Tibial nerve (tissue), 4 donors: ENCODE measurements around the gene RELN. TPM values are rescaled to one million over a fixed set of nuclear protein-coding genes. Genes with fewer than 3 reads are reported as not detected.

Source experiments
- DNase-seq, 2 donors: peaks; one replicate each; pipeline ENCODE4 v3.0.0-alpha.2; 2019; ENCODE audit warnings: low spot score in 2 of 2
- H3K27ac ChIP-seq, 4 donors: fragments of 200-600 bp; sonication (generic) in 3 of 4; one replicate each; pipeline ENCODE4 v1.5.1; 2017 to 2019; ENCODE audit warnings: mild to moderate bottlenecking in 1 of 4
- H3K27me3 ChIP-seq, 2 donors: fragments of 200-600 bp; sonication (generic) in 1 of 2; one replicate each; pipeline versions ENCODE4 v1.5.1 to v1.6.0; 2017 to 2019
- H3K36me3 ChIP-seq, 3 donors: fragments of 200-600 bp; sonication (generic); one replicate each; pipeline ENCODE4 v1.5.1; 2018 to 2019
- H3K4me1 ChIP-seq, 4 donors: fragments of 200-600 bp; sonication (generic) in 3 of 4; one replicate each; pipeline ENCODE4 v1.5.1; 2017 to 2019
- H3K4me3 ChIP-seq, 4 donors: fragments of 200-600 bp; sonication (generic) in 3 of 4; one replicate each; pipeline ENCODE4 v1.5.1; 2017 to 2019; ENCODE audit warnings: mild to moderate bottlenecking in 1 of 4, moderate library complexity in 1 of 4
- H3K9me3 ChIP-seq, 4 donors: fragments of 200-600 bp; sonication (generic) in 3 of 4; one replicate each; pipeline ENCODE4 v1.5.1; 2017 to 2019
- EP300 ChIP-seq, 2 donors: sonication (generic); formaldehyde crosslinking; IDR thresholded peaks; one replicate each; pipeline ENCODE4 v1.6.1; 2017; ENCODE audit warnings: antibody characterized with exemption in 2 of 2, mild to moderate bottlenecking in 1 of 2
- POLR2A ChIP-seq, 2 donors: fragments of 450-650 bp; IDR thresholded peaks; one replicate each; pipeline ENCODE4 v1.6.1; 2017; ENCODE audit warnings: antibody characterized with exemption in 2 of 2, mild to moderate bottlenecking in 2 of 2, moderate library complexity in 2 of 2
- WGBS, 2 donors: methylation state at CpG; one replicate each; pipeline ENCODE4 v1.1.5; 2018; 5-methylcytosine and 5-hydroxymethylcytosine counted together
- total RNA-seq, 4 donors: library from RNA; depleted of rRNA; stranded (reverse); fragments of >200 nt; gene quantifications; one replicate each; pipeline ENCODE4 v1.1.0, GENCODE V29; 2016
- TF ChIP-seq, protein P1 (sequence below), 5 experiments: fragments of 200-600 bp in 3 of 5; fragments of 450-650 bp in 2 of 5; sonication (generic) in 3 of 5; IDR thresholded peaks; one replicate each; pipeline ENCODE4 v1.5.1; 2016 to 2019; ENCODE audit warnings: antibody characterized with exemption in 5 of 5, mild to moderate bottlenecking in 3 of 5, moderate library complexity in 2 of 5

Gene RELN
- total RNA-seq, 4 donors from 2014 or later: 80.4 to 117 (median 102) TPM

DNA sequence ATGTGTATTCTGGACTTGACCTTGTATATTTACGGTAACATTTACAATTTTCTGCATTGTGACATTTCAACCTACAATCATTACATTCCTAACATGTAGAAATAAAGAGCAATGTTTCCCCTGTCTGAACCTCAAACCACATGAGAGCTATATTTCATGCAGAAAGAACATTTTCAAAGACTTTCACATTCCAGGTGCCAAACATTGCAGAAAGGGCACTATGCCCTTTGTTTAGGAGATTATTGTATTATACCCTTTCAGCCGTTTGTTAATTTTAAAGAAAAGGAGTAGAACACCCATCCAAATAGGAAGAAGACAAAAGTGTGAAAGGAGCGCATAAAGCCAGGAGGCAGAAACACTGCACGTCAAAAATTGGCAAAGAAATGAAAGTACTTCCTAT is 260.4 kb downstream of the RELN start:
- H3K9me3 ChIP-seq: no peaks in the 10 kb centered on the region
- TF ChIP-seq, protein P1, sequence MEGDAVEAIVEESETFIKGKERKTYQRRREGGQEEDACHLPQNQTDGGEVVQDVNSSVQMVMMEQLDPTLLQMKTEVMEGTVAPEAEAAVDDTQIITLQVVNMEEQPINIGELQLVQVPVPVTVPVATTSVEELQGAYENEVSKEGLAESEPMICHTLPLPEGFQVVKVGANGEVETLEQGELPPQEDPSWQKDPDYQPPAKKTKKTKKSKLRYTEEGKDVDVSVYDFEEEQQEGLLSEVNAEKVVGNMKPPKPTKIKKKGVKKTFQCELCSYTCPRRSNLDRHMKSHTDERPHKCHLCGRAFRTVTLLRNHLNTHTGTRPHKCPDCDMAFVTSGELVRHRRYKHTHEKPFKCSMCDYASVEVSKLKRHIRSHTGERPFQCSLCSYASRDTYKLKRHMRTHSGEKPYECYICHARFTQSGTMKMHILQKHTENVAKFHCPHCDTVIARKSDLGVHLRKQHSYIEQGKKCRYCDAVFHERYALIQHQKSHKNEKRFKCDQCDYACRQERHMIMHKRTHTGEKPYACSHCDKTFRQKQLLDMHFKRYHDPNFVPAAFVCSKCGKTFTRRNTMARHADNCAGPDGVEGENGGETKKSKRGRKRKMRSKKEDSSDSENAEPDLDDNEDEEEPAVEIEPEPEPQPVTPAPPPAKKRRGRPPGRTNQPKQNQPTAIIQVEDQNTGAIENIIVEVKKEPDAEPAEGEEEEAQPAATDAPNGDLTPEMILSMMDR (IDR thresholded peaks at IDR 0.05): no peak
- TF ChIP-seq EP300 (IDR thresholded peaks at IDR 0.05) (no peak), POLR2A (IDR thresholded peaks at IDR 0.05) (no peak)
- DNase-seq: no peak
- H3K4me3 ChIP-seq: no peak overlapping the region
- no peaks in the 10 kb centered on the region for H3K4me1 ChIP-seq
- no peaks in the 10 kb centered on the region for H3K36me3 ChIP-seq
- H3K27ac ChIP-seq: no peak overlapping the region
- 56% methylated on average over 4 of the region's 4 CpGs for WGBS, 2 donors
- no peaks in the 10 kb centered on the region for H3K27me3 ChIP-seq

DNA sequence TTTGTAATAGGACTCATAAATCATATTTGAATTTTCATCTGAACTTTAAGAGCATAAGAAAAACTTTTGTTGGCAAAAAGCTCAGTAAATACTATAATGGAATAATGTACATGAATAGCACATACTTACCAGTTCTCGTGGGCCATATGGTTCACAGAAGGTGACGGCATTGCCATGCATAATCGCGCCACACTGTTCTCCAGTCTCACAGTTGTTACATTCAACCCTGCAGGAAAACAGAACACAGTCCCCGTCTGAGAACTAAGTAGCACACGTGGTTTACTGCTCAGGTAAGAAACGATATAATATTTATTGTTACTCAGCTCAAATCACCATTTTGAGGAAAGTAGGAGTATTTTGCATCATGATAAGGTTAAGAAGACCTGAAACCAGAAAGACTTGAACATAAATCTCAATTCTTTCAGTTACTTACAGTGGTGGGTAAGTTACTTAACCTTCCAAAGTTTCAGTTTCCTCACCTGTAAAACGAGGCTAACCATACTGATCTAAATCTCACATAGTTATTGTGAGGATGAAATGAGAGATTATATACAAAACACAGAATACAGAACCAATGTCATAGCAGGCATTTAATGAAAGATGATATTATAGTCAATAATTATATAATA is 261.4 kb downstream of the RELN start:
- no peak overlapping the region for H3K27ac ChIP-seq
- TF ChIP-seq POLR2A (IDR thresholded peaks at IDR 0.05): no peak
- TF ChIP-seq, protein P1 (IDR thresholded peaks at IDR 0.05): no peak
- no peak for TF ChIP-seq EP300 (IDR thresholded peaks at IDR 0.05)
- no peaks in the 10 kb centered on the region for H3K27me3 ChIP-seq
- H3K9me3 ChIP-seq: no peaks in the 10 kb centered on the region
- no peak overlapping the region for H3K4me3 ChIP-seq
- DNase-seq: no peak
- 77 to 81% methylated on average over 8 of the region's 8 CpGs for WGBS, 2 donors
- no peaks in the 10 kb centered on the region for H3K4me1 ChIP-seq
- no peaks in the 10 kb centered on the region for H3K36me3 ChIP-seq

DNA sequence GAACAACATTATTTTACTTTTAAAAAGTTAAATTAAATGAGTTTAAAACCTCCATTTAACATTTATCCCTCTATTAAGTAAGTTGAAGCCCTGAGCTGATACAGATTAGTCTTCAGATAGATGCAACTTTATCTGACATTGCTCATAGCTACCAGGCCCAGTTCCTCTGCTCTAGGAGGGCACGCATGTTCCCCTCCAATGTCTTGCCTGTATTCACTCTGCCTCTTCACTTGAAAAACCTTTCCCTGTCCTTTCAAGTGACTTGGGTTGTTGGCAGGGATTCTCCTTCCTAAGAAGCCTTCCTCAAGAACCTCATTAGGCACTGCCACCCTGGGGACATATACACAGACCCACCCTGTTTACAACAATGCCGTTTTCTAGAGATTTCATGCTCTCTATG is 270.4 kb downstream of the RELN start:
- H3K36me3 ChIP-seq: no peaks in the 10 kb centered on the region
- H3K4me3 ChIP-seq: no peak overlapping the region
- TF ChIP-seq POLR2A (IDR thresholded peaks at IDR 0.05): no peak
- TF ChIP-seq, protein P1 (IDR thresholded peaks at IDR 0.05): no peak
- no peak for TF ChIP-seq EP300 (IDR thresholded peaks at IDR 0.05)
- no peaks in the 10 kb centered on the region for H3K27me3 ChIP-seq
- no peaks in the 10 kb centered on the region for H3K9me3 ChIP-seq
- H3K4me1 ChIP-seq: no peaks in the 10 kb centered on the region
- 72 to 78% methylated on average over 2 of the region's 2 CpGs for WGBS, 2 donors
- no peak for DNase-seq
- no peak overlapping the region for H3K27ac ChIP-seq

DNA sequence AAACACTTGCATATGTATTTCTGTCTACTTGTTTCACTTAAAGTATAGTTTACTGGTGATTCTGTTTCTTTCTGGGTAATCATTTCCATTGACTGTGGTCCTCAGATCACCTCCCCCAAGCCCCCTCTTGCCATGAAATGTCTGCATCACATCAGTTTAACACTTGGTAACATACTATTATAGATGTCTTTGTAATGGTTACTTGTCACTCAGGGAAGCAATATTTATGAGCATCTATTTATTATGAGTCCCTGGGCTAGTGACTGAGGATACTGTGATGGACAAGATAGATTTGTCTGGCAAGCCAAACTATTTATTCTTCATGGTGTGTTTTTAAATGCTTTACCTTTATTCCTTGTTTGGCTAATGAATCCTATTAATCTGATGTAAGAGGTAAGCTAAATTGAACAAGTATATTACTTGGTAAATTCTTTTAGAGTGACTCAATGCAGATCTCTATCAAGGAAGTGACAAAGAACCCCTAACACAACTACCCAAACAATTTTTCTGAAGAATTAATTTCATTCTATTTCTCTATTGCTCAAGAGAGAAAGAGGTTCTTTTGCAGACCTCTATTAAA is 270.9 kb downstream of the RELN start:
- Histone ChIP-seq H3K27me3 (no peaks in the 10 kb centered on the region), H3K27ac (no peak overlapping the region), H3K4me1 (no peaks in the 10 kb centered on the region), H3K4me3 (no peak overlapping the region), H3K9me3 (no peaks in the 10 kb centered on the region), H3K36me3 (no peaks in the 10 kb centered on the region)
- DNase-seq: no peak
- TF ChIP-seq, protein P1 (IDR thresholded peaks at IDR 0.05): no peak
- TF ChIP-seq POLR2A (IDR thresholded peaks at IDR 0.05): no peak
- no peak for TF ChIP-seq EP300 (IDR thresholded peaks at IDR 0.05)

DNA sequence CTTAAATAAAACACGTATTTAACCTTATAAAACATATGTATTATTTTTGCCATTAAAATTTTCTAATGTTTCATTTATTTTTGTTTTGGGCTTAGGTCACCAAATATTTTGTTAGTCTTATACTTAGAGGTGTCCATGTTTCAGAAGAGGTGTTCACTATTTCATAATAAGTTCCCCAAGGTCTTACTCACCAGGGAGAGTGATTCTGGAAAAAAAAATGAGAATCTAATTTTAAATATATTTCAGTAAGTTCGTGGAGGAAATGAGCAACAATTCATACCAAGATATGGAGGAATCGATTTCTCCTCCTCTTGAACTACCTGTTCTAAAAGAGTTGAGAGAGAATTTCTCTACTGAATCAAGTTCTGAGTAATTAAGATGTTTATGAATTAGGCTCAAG is 271.9 kb downstream of the RELN start:
- no peaks in the 10 kb centered on the region for H3K36me3 ChIP-seq
- H3K27me3 ChIP-seq: no peaks in the 10 kb centered on the region
- H3K9me3 ChIP-seq: no peaks in the 10 kb centered on the region
- H3K4me3 ChIP-seq: no peak overlapping the region
- H3K27ac ChIP-seq: no peak overlapping the region
- no peak for DNase-seq
- 74 to 82% methylated on average over 3 of the region's 3 CpGs for WGBS, 2 donors
- no peak for TF ChIP-seq EP300 (IDR thresholded peaks at IDR 0.05)
- TF ChIP-seq, protein P1 (IDR thresholded peaks at IDR 0.05): no peak
- TF ChIP-seq POLR2A (IDR thresholded peaks at IDR 0.05): no peak
- H3K4me1 ChIP-seq: no peaks in the 10 kb centered on the region
